Measurements from ENCODE around the gene ZBTB7C.

- TF ChIP-seq POLR2A (IDR thresholded peaks at IDR 0.05; ENCODE audit: low read depth, low read length) = no peak
- TF ChIP-seq RAD21 (IDR thresholded peaks at IDR 0.05; ENCODE audit: low read length) = no peak
- TF ChIP-seq, protein P1, sequence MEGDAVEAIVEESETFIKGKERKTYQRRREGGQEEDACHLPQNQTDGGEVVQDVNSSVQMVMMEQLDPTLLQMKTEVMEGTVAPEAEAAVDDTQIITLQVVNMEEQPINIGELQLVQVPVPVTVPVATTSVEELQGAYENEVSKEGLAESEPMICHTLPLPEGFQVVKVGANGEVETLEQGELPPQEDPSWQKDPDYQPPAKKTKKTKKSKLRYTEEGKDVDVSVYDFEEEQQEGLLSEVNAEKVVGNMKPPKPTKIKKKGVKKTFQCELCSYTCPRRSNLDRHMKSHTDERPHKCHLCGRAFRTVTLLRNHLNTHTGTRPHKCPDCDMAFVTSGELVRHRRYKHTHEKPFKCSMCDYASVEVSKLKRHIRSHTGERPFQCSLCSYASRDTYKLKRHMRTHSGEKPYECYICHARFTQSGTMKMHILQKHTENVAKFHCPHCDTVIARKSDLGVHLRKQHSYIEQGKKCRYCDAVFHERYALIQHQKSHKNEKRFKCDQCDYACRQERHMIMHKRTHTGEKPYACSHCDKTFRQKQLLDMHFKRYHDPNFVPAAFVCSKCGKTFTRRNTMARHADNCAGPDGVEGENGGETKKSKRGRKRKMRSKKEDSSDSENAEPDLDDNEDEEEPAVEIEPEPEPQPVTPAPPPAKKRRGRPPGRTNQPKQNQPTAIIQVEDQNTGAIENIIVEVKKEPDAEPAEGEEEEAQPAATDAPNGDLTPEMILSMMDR (conservative IDR thresholded peaks at IDR 0.05; ENCODE audit: low read depth, low read length) = no peak
- no peak for TF ChIP-seq RFX5 (IDR thresholded peaks at IDR 0.05; ENCODE audit: low read depth, low read length)
- no peak for TF ChIP-seq NFE2L2 (IDR thresholded peaks at IDR 0.05; ENCODE audit: low read depth, low read length)
- TF ChIP-seq USF2 (IDR thresholded peaks at IDR 0.05; ENCODE audit: low read depth, low read length) = no peak
Observed at GRCh38 chr18:48413342-48413741, 4.2 kb upstream of the ZBTB7C start.
